Activated naive CD8-positive, alpha-beta T cell treated with anti-CD3 and anti-CD28 coated beads, Interleukin-2, amount 50 U/mL, for 24 hours (primary cell): ENCODE data around the gene RLN3.
"Not testable (repeated sequence)": the region's sequence is repeated elsewhere in the genome, so short reads cannot be mapped to it uniquely, and the experiment has no call there.

Experiments used
- ATAC-seq: fragments of 150-1000 bp; cut with Tn5 transposase; one replicate; pipeline ENCODE4 v1.10.0; 2021
- DNase-seq: peaks from one replicate; pipeline ENCODE4 v3.0.0; 2021
- H3K27ac Mint-ChIP-seq: one replicate; pipeline ENCODE4 v1.8.0; 2021; ENCODE audit warnings: mild to moderate bottlenecking, mixed read lengths
- H3K27me3 Mint-ChIP-seq: one replicate; pipeline ENCODE4 v1.8.0; 2021; ENCODE audit warnings: mixed read lengths
- H3K36me3 Mint-ChIP-seq: one replicate; pipeline ENCODE4 v1.8.0; 2021; ENCODE audit warnings: low read depth, mixed read lengths
- H3K4me1 Mint-ChIP-seq: one replicate; pipeline ENCODE4 v1.8.0; 2021; ENCODE audit warnings: mixed read lengths
- H3K4me3 Mint-ChIP-seq: one replicate; pipeline ENCODE4 v1.8.0; 2021; ENCODE audit warnings: mild to moderate bottlenecking, moderate library complexity, mixed read lengths
- H3K9me3 Mint-ChIP-seq: one replicate; pipeline ENCODE4 v1.8.0; 2021; ENCODE audit warnings: mixed read lengths

The RLN3 gene

DNA sequence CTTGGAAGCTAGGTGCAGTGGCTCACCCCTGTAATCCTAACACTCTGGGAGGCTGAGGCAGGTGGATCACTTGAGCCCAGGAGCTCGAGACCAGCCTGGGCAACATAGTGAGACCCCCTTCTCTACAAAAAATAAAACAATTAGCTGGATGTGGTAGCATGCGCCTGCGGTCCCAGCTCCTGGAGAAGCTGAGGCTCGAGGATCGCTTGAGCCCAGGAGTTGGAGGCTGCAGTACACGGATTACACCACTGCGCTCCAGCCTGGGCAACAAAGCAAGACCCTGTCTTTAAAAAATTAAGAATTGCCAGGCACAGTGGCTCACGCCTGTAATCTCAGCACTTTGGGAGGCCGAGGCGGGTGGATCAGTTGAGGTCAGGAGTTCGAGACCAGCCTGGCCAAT, 23.0 kb downstream of the RLN3 start:
- H3K9me3 Mint-ChIP-seq, H3K4me1 Mint-ChIP-seq, H3K27me3 Mint-ChIP-seq, ATAC-seq, H3K4me3 Mint-ChIP-seq, H3K27ac Mint-ChIP-seq, DNase-seq: not testable (repeated sequence)
- peaks cover 47% of the 10 kb centered on the region for H3K36me3 Mint-ChIP-seq

DNA sequence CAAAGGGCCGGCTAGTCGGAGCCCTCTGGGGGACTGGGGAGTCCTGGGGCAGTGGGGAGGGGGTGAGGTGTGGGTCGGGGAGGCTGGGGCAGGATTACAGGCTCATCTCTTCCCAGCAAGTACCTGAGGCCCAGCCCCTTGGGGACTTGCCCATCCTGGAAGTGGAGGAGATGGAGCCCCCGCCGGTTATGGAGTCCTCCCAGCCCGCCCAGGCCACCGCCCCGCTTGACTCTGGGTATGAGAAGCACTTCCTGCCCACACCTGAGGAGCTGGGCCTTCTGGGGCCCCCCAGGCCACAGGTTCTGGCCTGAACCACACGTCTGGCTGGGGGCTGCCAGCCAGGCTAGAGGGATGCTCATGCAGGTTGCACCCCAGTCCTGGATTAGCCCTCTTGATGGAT, 24.0 kb downstream of the RLN3 start:
- peaks cover 40% of the 10 kb centered on the region for H3K36me3 Mint-ChIP-seq
- peaks cover 9% of the 10 kb centered on the region for H3K4me1 Mint-ChIP-seq
- no peak overlapping the region for H3K4me3 Mint-ChIP-seq
- H3K27me3 Mint-ChIP-seq, result peaks cover 6% of the 10 kb centered on the region
- H3K9me3 Mint-ChIP-seq, result no peaks in the 10 kb centered on the region
- H3K27ac Mint-ChIP-seq, result no peak overlapping the region
- ATAC-seq (no peak), DNase-seq (no peak)

DNA sequence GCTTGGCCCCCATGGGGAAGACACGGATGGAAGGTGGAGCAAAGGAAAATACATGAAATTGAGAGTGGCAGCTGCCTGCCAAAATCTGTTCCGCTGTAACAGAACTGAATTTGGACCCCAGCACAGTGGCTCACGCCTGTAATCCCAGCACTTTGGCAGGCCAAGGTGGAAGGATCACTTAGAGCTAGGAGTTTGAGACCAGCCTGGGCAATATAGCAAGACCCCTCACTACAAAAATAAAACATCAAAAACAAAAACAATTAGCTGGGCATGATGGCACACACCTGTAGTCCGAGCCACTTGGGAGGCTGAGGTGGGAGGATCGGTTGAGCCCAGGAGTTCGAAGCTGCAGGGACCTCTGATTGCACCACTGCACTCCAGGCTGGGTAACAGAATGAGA, 24.5 kb downstream of the RLN3 start:
- peaks cover 8% of the 10 kb centered on the region for H3K4me1 Mint-ChIP-seq
- ATAC-seq (no peak), DNase-seq (no peak)
- H3K4me3 Mint-ChIP-seq, result no peak overlapping the region
- H3K9me3 Mint-ChIP-seq, result no peaks in the 10 kb centered on the region
- H3K27ac Mint-ChIP-seq, result no peak overlapping the region
- H3K27me3 Mint-ChIP-seq, result peaks cover 10% of the 10 kb centered on the region
- H3K36me3 Mint-ChIP-seq, result peaks cover 38% of the 10 kb centered on the region

DNA sequence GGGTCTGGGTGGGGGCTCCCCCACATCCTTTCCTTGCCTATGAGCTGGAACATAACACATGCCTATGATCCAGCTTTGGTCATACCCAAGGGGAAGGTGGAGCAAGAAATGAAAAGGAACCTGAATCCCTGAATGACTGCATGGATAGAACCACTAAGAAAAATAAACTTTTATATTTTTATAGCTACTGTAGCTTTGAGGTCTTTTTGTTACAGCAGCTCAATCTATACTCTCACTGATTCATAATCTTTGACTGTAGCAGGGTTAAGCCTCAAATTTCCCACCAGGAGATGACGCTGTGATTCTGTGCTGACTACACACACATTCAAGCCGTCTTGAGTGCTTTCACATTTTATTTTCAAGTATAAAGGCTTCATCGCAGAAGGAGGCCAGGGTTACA, 25.1 kb downstream of the RLN3 start:
- H3K27me3 Mint-ChIP-seq, result peaks cover 14% of the 10 kb centered on the region
- H3K36me3 Mint-ChIP-seq, result peaks cover 36% of the 10 kb centered on the region
- no peak overlapping the region for H3K4me3 Mint-ChIP-seq
- no peak overlapping the region for H3K27ac Mint-ChIP-seq
- no peak for ATAC-seq
- no peak for DNase-seq
- H3K9me3 Mint-ChIP-seq, result no peaks in the 10 kb centered on the region
- H3K4me1 Mint-ChIP-seq, result peaks cover 13% of the 10 kb centered on the region

DNA sequence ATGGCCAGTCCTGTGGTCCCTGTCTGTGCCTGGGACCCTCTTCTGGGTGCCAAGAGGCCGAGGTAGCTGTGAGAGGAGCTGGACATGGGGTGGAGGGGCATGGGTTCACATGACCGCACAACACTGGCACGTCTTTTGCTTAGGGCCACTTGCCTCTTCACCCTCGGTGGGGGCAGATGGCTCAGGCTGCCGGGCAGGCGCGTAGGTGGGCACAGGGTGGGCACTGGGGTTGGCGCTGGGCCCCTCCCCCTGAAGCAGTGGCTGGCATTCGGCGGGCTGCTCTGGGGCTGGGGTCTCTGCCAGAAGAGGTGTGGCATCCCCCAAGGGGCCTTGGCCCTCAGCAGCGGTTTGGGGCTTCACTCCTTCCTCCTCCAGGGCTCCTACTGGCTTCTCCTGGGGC, 25.6 kb downstream of the RLN3 start:
- DNase-seq (no peak), ATAC-seq (no peak)
- Mint-ChIP-seq H3K4me1 (peaks cover 14% of the 10 kb centered on the region), H3K27ac (no peak overlapping the region), H3K4me3 (no peak overlapping the region), H3K36me3 (peaks cover 33% of the 10 kb centered on the region), H3K9me3 (no peaks in the 10 kb centered on the region), H3K27me3 (peaks cover 19% of the 10 kb centered on the region)

- Mint-ChIP-seq H3K4me1 (peaks cover 17% of the 10 kb centered on the region), H3K4me3 (no peak overlapping the region), H3K27ac (no peak overlapping the region), H3K9me3 (no peaks in the 10 kb centered on the region), H3K27me3 (peaks cover 25% of the 10 kb centered on the region), H3K36me3 (peaks cover 28% of the 10 kb centered on the region)
- no peak for DNase-seq
- ATAC-seq, result no peak
Measured at GRCh38 chr19:14054099-14054498, 26.2 kb downstream of the RLN3 start.

GRCh38 chr19:14054721-14055120, 26.8 kb downstream of the RLN3 start:
- no peak overlapping the region for H3K4me3 Mint-ChIP-seq
- H3K4me1 Mint-ChIP-seq, result peaks cover 19% of the 10 kb centered on the region
- no peak for ATAC-seq
- peaks cover 26% of the 10 kb centered on the region for H3K36me3 Mint-ChIP-seq
- no peaks in the 10 kb centered on the region for H3K9me3 Mint-ChIP-seq
- DNase-seq, result no peak
- H3K27me3 Mint-ChIP-seq, result peaks cover 30% of the 10 kb centered on the region
- no peak overlapping the region for H3K27ac Mint-ChIP-seq

GRCh38 chr19:14055396-14055795, 27.4 kb downstream of the RLN3 start:
- Mint-ChIP-seq H3K27me3 (peaks cover 34% of the 10 kb centered on the region), H3K4me3 (no peak overlapping the region), H3K36me3 (peaks cover 21% of the 10 kb centered on the region), H3K9me3 (no peaks in the 10 kb centered on the region), H3K27ac (no peak overlapping the region), H3K4me1 (peaks cover 19% of the 10 kb centered on the region)
- ATAC-seq (no peak), DNase-seq (no peak)

- H3K36me3 Mint-ChIP-seq, result peaks cover 17% of the 10 kb centered on the region
- H3K9me3 Mint-ChIP-seq, result no peaks in the 10 kb centered on the region
- no peak for ATAC-seq
- no peak for DNase-seq
- H3K4me1 Mint-ChIP-seq, result peaks cover 19% of the 10 kb centered on the region
- H3K27ac Mint-ChIP-seq, result no peak overlapping the region
- H3K27me3 Mint-ChIP-seq, result peaks cover 39% of the 10 kb centered on the region
- H3K4me3 Mint-ChIP-seq, result no peak overlapping the region
Measured at GRCh38 chr19:14056069-14056666, 28.2 kb downstream of the RLN3 start.

DNA sequence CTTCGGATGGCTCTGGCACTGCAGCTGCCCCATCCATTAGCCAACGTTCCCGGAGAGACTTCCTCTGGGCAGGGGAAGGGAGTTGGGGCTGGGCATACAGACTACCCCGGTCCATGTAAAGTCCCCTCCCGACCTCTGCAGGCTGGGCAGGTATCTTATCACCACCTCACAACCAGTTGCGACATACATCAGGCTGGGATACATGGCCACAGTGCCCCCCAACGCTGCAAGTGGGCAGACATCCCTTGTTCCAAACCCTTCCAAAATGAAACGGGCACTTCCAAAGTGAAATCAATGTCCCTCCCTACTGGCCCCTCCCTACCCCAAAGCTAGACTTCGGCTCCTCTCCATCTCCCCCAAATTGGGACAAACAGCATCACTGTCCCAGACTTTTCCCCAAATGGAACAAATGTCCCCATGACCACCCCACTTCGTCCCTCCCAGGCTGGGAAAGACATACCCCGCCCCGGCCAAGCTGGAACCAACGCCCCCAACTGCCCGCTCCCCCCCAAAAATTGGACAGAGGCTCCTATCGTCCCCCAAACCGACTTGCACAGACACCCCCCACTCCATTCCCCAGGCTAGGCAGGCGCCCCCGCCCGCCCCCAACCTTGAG, 28.9 kb downstream of the RLN3 start:
- H3K4me1 Mint-ChIP-seq, result peaks cover 19% of the 10 kb centered on the region
- H3K36me3 Mint-ChIP-seq, result peaks cover 13% of the 10 kb centered on the region
- H3K4me3 Mint-ChIP-seq, result peak overlapping the region; percentile 6
- no peak overlapping the region for H3K27ac Mint-ChIP-seq
- ATAC-seq (no peak), DNase-seq (no peak)
- H3K27me3 Mint-ChIP-seq, result peaks cover 41% of the 10 kb centered on the region
- H3K9me3 Mint-ChIP-seq, result no peaks in the 10 kb centered on the region

- no peak for ATAC-seq
- no peak for DNase-seq
- Mint-ChIP-seq H3K9me3 (no peaks in the 10 kb centered on the region), H3K4me1 (peaks cover 19% of the 10 kb centered on the region), H3K27me3 (peaks cover 43% of the 10 kb centered on the region), H3K27ac (no peak overlapping the region), H3K36me3 (peaks cover 3% of the 10 kb centered on the region), H3K4me3 (peak overlapping the region; percentile 59)
Measured at GRCh38 chr19:14058182-14059092, 30.5 kb downstream of the RLN3 start.

- Mint-ChIP-seq H3K4me1 (peaks cover 19% of the 10 kb centered on the region), H3K9me3 (no peaks in the 10 kb centered on the region), H3K36me3 (no peaks in the 10 kb centered on the region), H3K4me3 (no peak overlapping the region), H3K27ac (no peak overlapping the region), H3K27me3 (peaks cover 43% of the 10 kb centered on the region)
- ATAC-seq (no peak), DNase-seq (peak; percentile 73)
Measured at GRCh38 chr19:14059093-14059480, 31.1 kb downstream of the RLN3 start.

GRCh38 chr19:14059652-14060155, 31.8 kb downstream of the RLN3 start:
- ATAC-seq (no peak), DNase-seq (no peak)
- no peak overlapping the region for H3K4me3 Mint-ChIP-seq
- no peaks in the 10 kb centered on the region for H3K36me3 Mint-ChIP-seq
- H3K27me3 Mint-ChIP-seq, result peaks cover 43% of the 10 kb centered on the region
- H3K4me1 Mint-ChIP-seq, result peaks cover 19% of the 10 kb centered on the region
- no peaks in the 10 kb centered on the region for H3K9me3 Mint-ChIP-seq
- H3K27ac Mint-ChIP-seq, result no peak overlapping the region

- no peaks in the 10 kb centered on the region for H3K36me3 Mint-ChIP-seq
- H3K9me3 Mint-ChIP-seq, result no peaks in the 10 kb centered on the region
- H3K27me3 Mint-ChIP-seq, result peaks cover 39% of the 10 kb centered on the region
- H3K4me3 Mint-ChIP-seq, result no peak overlapping the region
- DNase-seq, result no peak
- ATAC-seq, result no peak
- H3K27ac Mint-ChIP-seq, result no peak overlapping the region
- H3K4me1 Mint-ChIP-seq, result peaks cover 19% of the 10 kb centered on the region
Measured at GRCh38 chr19:14061081-14061749, 33.3 kb downstream of the RLN3 start.
